ENCODE results near the gene MMP24OS.

DNA sequence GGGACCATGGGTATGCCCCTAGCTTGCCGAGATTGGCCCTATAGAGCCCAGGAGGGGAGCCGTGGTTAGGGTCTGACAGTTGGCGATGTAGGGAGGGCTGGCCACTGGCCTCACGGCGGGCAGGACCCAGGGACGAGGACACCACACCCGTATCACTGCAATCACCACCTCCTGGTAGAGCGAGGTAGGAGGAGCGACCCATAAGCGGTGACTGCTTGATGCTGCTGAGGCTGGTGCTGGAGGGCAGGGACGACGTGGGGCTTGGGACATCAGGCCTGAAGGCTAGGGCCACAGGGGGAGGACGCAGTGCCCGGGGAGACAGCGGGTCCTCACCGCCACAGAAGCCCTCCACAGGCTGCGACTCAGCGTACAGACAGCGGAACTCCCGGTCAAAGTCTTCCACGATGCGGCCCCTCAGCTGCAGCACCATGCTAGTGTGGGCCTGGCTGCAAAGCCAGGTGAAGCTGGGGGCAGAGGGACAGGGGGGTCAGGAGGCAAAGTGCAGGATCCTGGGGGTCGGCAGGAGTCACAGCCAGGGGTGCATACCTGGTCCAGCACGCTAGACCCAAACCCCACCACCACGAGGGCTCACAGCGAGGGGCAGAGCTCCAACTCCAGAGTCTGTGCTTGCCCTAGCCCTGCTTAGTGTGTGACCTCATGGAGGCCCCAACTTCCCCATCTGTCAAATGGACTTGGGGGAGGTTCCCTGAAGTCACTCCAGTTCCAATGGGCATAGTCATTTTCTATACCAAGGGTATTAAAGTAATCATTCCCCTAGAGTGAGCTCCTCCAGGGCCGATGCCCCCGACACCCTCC, 9.8 kb upstream of the MMP24OS start:
- TF ChIP-seq, protein P1, sequence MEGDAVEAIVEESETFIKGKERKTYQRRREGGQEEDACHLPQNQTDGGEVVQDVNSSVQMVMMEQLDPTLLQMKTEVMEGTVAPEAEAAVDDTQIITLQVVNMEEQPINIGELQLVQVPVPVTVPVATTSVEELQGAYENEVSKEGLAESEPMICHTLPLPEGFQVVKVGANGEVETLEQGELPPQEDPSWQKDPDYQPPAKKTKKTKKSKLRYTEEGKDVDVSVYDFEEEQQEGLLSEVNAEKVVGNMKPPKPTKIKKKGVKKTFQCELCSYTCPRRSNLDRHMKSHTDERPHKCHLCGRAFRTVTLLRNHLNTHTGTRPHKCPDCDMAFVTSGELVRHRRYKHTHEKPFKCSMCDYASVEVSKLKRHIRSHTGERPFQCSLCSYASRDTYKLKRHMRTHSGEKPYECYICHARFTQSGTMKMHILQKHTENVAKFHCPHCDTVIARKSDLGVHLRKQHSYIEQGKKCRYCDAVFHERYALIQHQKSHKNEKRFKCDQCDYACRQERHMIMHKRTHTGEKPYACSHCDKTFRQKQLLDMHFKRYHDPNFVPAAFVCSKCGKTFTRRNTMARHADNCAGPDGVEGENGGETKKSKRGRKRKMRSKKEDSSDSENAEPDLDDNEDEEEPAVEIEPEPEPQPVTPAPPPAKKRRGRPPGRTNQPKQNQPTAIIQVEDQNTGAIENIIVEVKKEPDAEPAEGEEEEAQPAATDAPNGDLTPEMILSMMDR (IDR thresholded peaks at IDR 0.05): no peak
- TF ChIP-seq POLR2AphosphoS5 (IDR thresholded peaks at IDR 0.05) (no peak), POLR2A (IDR thresholded peaks at IDR 0.05) (no peak)

All from gastroesophageal sphincter (tissue), 3 donors.